ENCODE data around the gene MAGEA4.
"Not testable (repeated sequence)": the region's sequence is repeated elsewhere in the genome, so short reads cannot be mapped to it uniquely, and the experiment has no call there.

Gene MAGEA4

GRCh38 chrX:151912780-151913179, at the start of gene MAGEA4:
Gene MAGEA4, plus strand, starts transcription at chrX:151912889. Its CDS starts 10,776 bp downstream, at chrX:151923665.
- DNase-seq: no peak

- no peak for DNase-seq
These were observed 42.1 kb upstream of the MAGEA4 start for GRCh38 chrX:151870602-151871001.

- DNase-seq: no peak
These were observed 41.4 kb upstream of the MAGEA4 start for GRCh38 chrX:151871244-151871643.

- DNase-seq: no peak
These were observed 39.6 kb upstream of the MAGEA4 start for GRCh38 chrX:151873096-151873495.

- DNase-seq: no peak
These were observed 37.2 kb upstream of the MAGEA4 start for GRCh38 chrX:151875270-151876026.

- DNase-seq: no peak
These were observed 34.1 kb upstream of the MAGEA4 start for GRCh38 chrX:151878574-151878973.

- no peak for DNase-seq
These were observed 32.8 kb upstream of the MAGEA4 start for GRCh38 chrX:151879856-151880255.

- DNase-seq: no peak
These were observed 31.8 kb upstream of the MAGEA4 start for GRCh38 chrX:151880895-151881294.

GRCh38 chrX:151889421-151889820, 23.3 kb upstream of the MAGEA4 start:
- no peak for DNase-seq

GRCh38 chrX:151896734-151897474, 15.8 kb upstream of the MAGEA4 start:
- no peak for DNase-seq

- no peak for DNase-seq
These were observed 13.1 kb upstream of the MAGEA4 start for GRCh38 chrX:151899622-151900021.

- DNase-seq: no peak
These were observed 10.9 kb upstream of the MAGEA4 start for GRCh38 chrX:151901826-151902225.

- no peak for DNase-seq
These were observed 9.7 kb upstream of the MAGEA4 start for GRCh38 chrX:151902813-151903591.

GRCh38 chrX:151904989-151905388, 7.7 kb upstream of the MAGEA4 start:
- no peak for DNase-seq

GRCh38 chrX:151912221-151912620, 468 bp upstream of the MAGEA4 start:
- no peak for DNase-seq

- not testable (repeated sequence) for DNase-seq
These were observed 6.0 kb downstream of the MAGEA4 start for GRCh38 chrX:151918736-151919135.

- DNase-seq: no peak
These were observed 6.9 kb downstream of the MAGEA4 start for GRCh38 chrX:151919610-151920009.

- no peak for DNase-seq
These were observed 7.4 kb downstream of the MAGEA4 start for GRCh38 chrX:151920101-151920500.

- DNase-seq: no peak
These were observed 7.8 kb downstream of the MAGEA4 start for GRCh38 chrX:151920530-151920929.

- no peak for DNase-seq
These were observed 8.6 kb downstream of the MAGEA4 start for GRCh38 chrX:151921292-151921691.

GRCh38 chrX:151921866-151922265, 9.2 kb downstream of the MAGEA4 start:
- DNase-seq: no peak

GRCh38 chrX:151922692-151923091, 10.0 kb downstream of the MAGEA4 start:
- no peak for DNase-seq

- no peak for DNase-seq
These were observed 11.0 kb downstream of the MAGEA4 start for GRCh38 chrX:151923648-151924047.

GRCh38 chrX:151929126-151929525, 16.4 kb downstream of the MAGEA4 start:
- no peak for DNase-seq

Measured in NCI-H1694 (cell line).